Upper lobe of left lung (tissue), 6 donors: ENCODE results near the gene S100A5. TPM values are rescaled to one million over a fixed set of nuclear protein-coding genes. Genes with fewer than 3 reads are reported as not detected.
"Not testable (repeated sequence)": the region's sequence is repeated elsewhere in the genome, so short reads cannot be mapped to it uniquely, and the experiment has no call there.

Experiments
- ATAC-seq, 2 donors: fragments of 200-7000 bp; cut with Tn5 transposase; one replicate each; pipeline ENCODE4 v1.9.1; 2022; ENCODE audit warnings: mild to moderate bottlenecking in 2 of 2, moderate library complexity in 2 of 2; ENCODE audit not compliant: low FRiP score in 2 of 2
- DNase-seq, 2 donors: peaks; one replicate each; pipeline ENCODE4 v3.0.0-alpha.2; 2019 to 2020
- H3K27ac ChIP-seq, 4 donors: fragments of 200-600 bp; sonication (generic); one replicate each; pipeline ENCODE4 v1.5.1; 2016 to 2019
- H3K27me3 ChIP-seq, 4 donors: fragments of 200-600 bp; sonication (generic); one replicate each; pipeline ENCODE4 v1.5.1; 2017 to 2019
- H3K36me3 ChIP-seq, 4 donors: fragments of 200-600 bp; sonication (generic); one replicate each; pipeline ENCODE4 v1.5.1; 2016 to 2019
- H3K4me1 ChIP-seq, 4 donors: fragments of 200-600 bp; sonication (generic); one replicate each; pipeline ENCODE4 v1.5.1; 2018 to 2019
- H3K4me3 ChIP-seq, 4 donors: fragments of 200-600 bp; sonication (generic); one replicate each; pipeline ENCODE4 v1.5.1; 2017 to 2019; ENCODE audit warnings: mild to moderate bottlenecking in 2 of 4, moderate library complexity in 1 of 4
- H3K9me3 ChIP-seq, 4 donors: fragments of 200-600 bp; sonication (generic); one replicate each; pipeline ENCODE4 v1.5.1; 2018 to 2019
- CTCF ChIP-seq, 6 experiments: fragments of 450-650 bp in 4 of 6; fragments of 200-600 bp in 2 of 6; sonication (generic) in 2 of 6; IDR thresholded peaks; one replicate each; pipeline ENCODE4 v1.5.1; 2016 to 2019; ENCODE audit warnings: antibody characterized with exemption in 6 of 6
- EP300 ChIP-seq, 4 donors: sonication (generic); formaldehyde crosslinking; IDR thresholded peaks; one replicate each; pipeline ENCODE4 v1.5.1; 2017; ENCODE audit warnings: antibody characterized with exemption in 4 of 4, control low read depth in 2 of 4
- POLR2A ChIP-seq, 4 donors: fragments of 450-650 bp; IDR thresholded peaks; one replicate each; pipeline ENCODE4 v1.5.1; 2016 to 2017; ENCODE audit warnings: antibody characterized with exemption in 4 of 4, mild to moderate bottlenecking in 2 of 4
- POLR2AphosphoS5 ChIP-seq, 2 donors: sonication (generic); formaldehyde crosslinking; IDR thresholded peaks; one replicate each; pipeline ENCODE4 v1.5.1; 2017; ENCODE audit warnings: antibody characterized with exemption in 2 of 2
- WGBS, 2 donors: methylation state at CpG; one replicate each; pipeline ENCODE4 v1.1.5; 2017 to 2018; 5-methylcytosine and 5-hydroxymethylcytosine counted together
- total RNA-seq, 6 donors: library from RNA; depleted of rRNA in 4 of 6; stranded (reverse); fragments of >200 nt in 4 of 6; gene quantifications; one replicate each; pipeline versions ENCODE4 v1.1.0 to v1.2.1, GENCODE V29; 2016 to 2021
- donor health status: DM: no; HTN: no; CAD: no; lungs with moderate emphysema.
- donor health status: DM: no; HTN: yes; CAD: no; lungs with severe emphysema.

Gene S100A5
- total RNA-seq, 6 donors from 2014 or later, result not detected

- TF ChIP-seq POLR2AphosphoS5 (IDR thresholded peaks at IDR 0.05) (peak; percentile 96 to 97), EP300 (IDR thresholded peaks at IDR 0.05) (peak in 3 of 4 donors; percentile 14 to 97 (median 91)), CTCF (IDR thresholded peaks at IDR 0.05) (peak in 3 of 6 experiments; percentile 3 to 20 (median 18)), POLR2A (IDR thresholded peaks at IDR 0.05) (peak in 2 of 4 donors; percentile 36 to 85)
- peak overlapping the region; percentile 95 to 99 (median 96) for H3K27ac ChIP-seq
- no peaks in the 10 kb centered on the region for H3K27me3 ChIP-seq
- peaks cover 41 to 51% (median 44%) of the 10 kb centered on the region in 4 donors for H3K4me1 ChIP-seq
- peak overlapping the region in 1 of 4 donors; percentile 21 for H3K4me3 ChIP-seq
- WGBS, 2 donors, result 34 to 40% methylated on average over 12 to 16 of the region's 16 CpGs
- DNase-seq (peak; percentile 90 to 100), ATAC-seq (peak; percentile 95 to 96)
- no peaks in the 10 kb centered on the region for H3K36me3 ChIP-seq
- H3K9me3 ChIP-seq, result no peaks in the 10 kb centered on the region
These were observed 26.0 kb upstream of the S100A5 start for GRCh38 chr1:153566414-153567371.

GRCh38 chr1:153565529-153566374, 25.0 kb upstream of the S100A5 start, which contains the start of gene S100A2:
Gene S100A2, minus strand, starts transcription at chr1:153565844. Its CDS starts 1,967 bp downstream, at chr1:153563877.
- 25 to 36% methylated on average over 8 of the region's 8 CpGs for WGBS, 2 donors
- no peak for TF ChIP-seq CTCF (IDR thresholded peaks at IDR 0.05)
- peak; percentile 58 to 64 for TF ChIP-seq POLR2AphosphoS5 (IDR thresholded peaks at IDR 0.05)
- peak in 1 of 4 donors; percentile 66 for TF ChIP-seq EP300 (IDR thresholded peaks at IDR 0.05)
- TF ChIP-seq POLR2A (IDR thresholded peaks at IDR 0.05), result peak in 2 of 4 donors; percentile 34 to 37
- peak in 1 of 2 donors; percentile 91 for DNase-seq
- Histone ChIP-seq H3K4me1 (peaks cover 41 to 49% (median 44%) of the 10 kb centered on the region in 4 donors), H3K27ac (peak within 1 kb of the TSS; percentile 95 to 99 (median 96)), H3K36me3 (no peaks in the 10 kb centered on the region), H3K4me3 (peak within 1 kb of the TSS in 1 of 4 donors; percentile 21), H3K27me3 (no peaks in the 10 kb centered on the region), H3K9me3 (no peaks in the 10 kb centered on the region)
- ATAC-seq, result peak; percentile 71 to 81

DNA sequence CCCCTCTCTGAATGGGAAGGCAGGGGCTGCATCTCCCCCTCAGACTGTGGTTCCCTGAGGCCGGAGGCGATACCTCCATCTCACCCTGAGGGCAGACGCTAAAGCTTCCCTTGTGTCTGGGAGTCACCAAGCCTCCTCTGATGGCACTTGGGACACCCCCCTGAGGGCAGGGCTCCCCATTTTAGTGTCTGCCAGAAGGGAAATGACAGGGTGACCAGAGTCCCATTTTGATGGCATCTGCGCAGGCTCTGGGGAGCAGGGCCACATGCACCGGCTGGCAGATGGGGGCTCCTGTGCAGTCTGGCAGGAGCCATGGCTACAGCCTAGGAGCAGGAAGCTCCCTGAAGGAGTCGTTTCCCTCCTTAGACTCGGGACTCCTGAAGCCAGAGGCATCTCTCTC, 23.3 kb upstream of the S100A5 start:
- 93 to 100% methylated on average over 2 to 5 of the region's 7 CpGs for WGBS, 2 donors
- H3K9me3 ChIP-seq, result no peaks in the 10 kb centered on the region
- H3K36me3 ChIP-seq, result no peaks in the 10 kb centered on the region
- peaks cover 40 to 47% (median 44%) of the 10 kb centered on the region in 4 donors for H3K4me1 ChIP-seq
- ATAC-seq, result no peak
- H3K4me3 ChIP-seq, result no peak overlapping the region
- no peak for DNase-seq
- H3K27ac ChIP-seq, result peak overlapping the region in 3 of 4 donors; percentile 96 to 99 (median 97)
- no peaks in the 10 kb centered on the region for H3K27me3 ChIP-seq
- TF ChIP-seq POLR2AphosphoS5 (IDR thresholded peaks at IDR 0.05) (no peak), EP300 (IDR thresholded peaks at IDR 0.05) (no peak), CTCF (IDR thresholded peaks at IDR 0.05) (no peak), POLR2A (IDR thresholded peaks at IDR 0.05) (no peak)

GRCh38 chr1:153563483-153563901, 22.8 kb upstream of the S100A5 start:
- ATAC-seq (no peak), DNase-seq (no peak)
- TF ChIP-seq EP300 (IDR thresholded peaks at IDR 0.05) (no peak), POLR2AphosphoS5 (IDR thresholded peaks at IDR 0.05) (no peak), POLR2A (IDR thresholded peaks at IDR 0.05) (no peak), CTCF (IDR thresholded peaks at IDR 0.05) (no peak)
- Histone ChIP-seq H3K4me3 (no peak overlapping the region), H3K27me3 (no peaks in the 10 kb centered on the region), H3K9me3 (no peaks in the 10 kb centered on the region), H3K27ac (no peak overlapping the region), H3K4me1 (peaks cover 35 to 42% (median 39%) of the 10 kb centered on the region in 4 donors), H3K36me3 (no peaks in the 10 kb centered on the region)
- WGBS, 2 donors, result 73 to 75% methylated on average over 6 of the region's 6 CpGs

DNA sequence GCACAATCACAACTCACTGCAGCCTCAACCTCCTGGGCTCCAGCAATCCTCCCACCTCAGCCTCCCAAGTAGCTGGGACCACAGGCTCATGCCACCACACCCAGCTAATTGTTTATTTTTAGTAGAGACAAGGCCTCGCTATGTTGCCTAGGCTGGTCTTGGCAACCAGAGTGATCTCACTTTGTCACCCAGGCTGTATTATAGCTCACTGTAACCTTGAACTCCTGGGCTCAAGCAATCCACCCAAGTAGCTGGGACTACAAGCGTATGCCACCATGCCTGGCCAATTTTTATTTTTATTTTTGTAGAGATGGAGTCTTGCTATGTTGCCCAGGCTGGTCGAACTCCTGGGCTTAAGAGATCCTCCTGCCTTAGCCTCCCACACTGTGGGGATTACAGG, 21.3 kb upstream of the S100A5 start:
- not testable (repeated sequence) for H3K36me3 ChIP-seq, H3K9me3 ChIP-seq, DNase-seq, H3K4me3 ChIP-seq, H3K27me3 ChIP-seq, ATAC-seq
- H3K27ac ChIP-seq, result peak overlapping the region in 1 of 4 donors; percentile 26
- H3K4me1 ChIP-seq, result peaks cover 21 to 27% (median 25%) of the 10 kb centered on the region in 4 donors
- WGBS, 2 donors, result 89 to 91% methylated on average over 3 of the region's 3 CpGs
